ENCODE results near the gene EXOSC1. TPM values are rescaled to one million over a fixed set of nuclear protein-coding genes. Genes with fewer than 3 reads are reported as not detected.

The EXOSC1 gene
- total RNA-seq, 1 experiment from 2014 or later = 34.7 TPM

DNA sequence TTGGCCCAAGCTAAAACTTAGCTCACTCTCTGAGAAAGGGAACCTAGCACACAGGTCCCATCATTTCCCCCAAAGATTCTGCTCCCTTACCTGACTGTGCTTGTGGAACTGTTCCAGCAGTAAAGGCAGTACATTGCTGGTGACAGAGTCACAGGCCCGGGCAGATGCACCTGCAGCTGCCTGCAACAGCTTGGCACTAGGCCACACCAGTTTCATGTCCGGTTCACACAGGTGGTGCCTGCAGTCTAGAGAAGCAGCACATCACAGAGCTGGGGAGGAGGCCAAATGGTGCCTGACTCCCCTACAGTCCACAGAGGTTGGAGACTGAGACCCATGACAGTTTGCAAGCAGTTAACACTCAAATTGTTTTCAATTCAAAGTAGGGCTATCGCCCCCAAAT, 22.4 kb upstream of the EXOSC1 start:
- H3K9ac ChIP-seq (ENCODE audit: low read length) = no peak overlapping the region
- no peak overlapping the region for H3K4me2 ChIP-seq (ENCODE audit: low read length)
- H4K20me1 ChIP-seq (ENCODE audit: low read length) = no peaks in the 10 kb centered on the region
- H3K36me3 ChIP-seq (ENCODE audit: low read depth, low read length) = peaks cover 47% of the 10 kb centered on the region
- no peak overlapping the region for H3K4me3 ChIP-seq (ENCODE audit: low read length)
- peaks cover 6% of the 10 kb centered on the region for H3F3A ChIP-seq (ENCODE audit: low read length, unreplicated experiment)
- DNase-seq (no peak), ATAC-seq (no peak)
- H3K9me2 ChIP-seq (replicated peaks; ENCODE audit: low read length) = no peaks in the 10 kb centered on the region
- H3K79me2 ChIP-seq (ENCODE audit: low read length) = no peaks in the 10 kb centered on the region
- TF ChIP-seq EZH2 (IDR thresholded peaks at IDR 0.05; ENCODE audit: low read length, unreplicated experiment) (no peak), EZH2phosphoT487 (IDR thresholded peaks at IDR 0.05; ENCODE audit: borderline replicate concordance, low read length) (no peak)
- TF ChIP-seq, protein P1, sequence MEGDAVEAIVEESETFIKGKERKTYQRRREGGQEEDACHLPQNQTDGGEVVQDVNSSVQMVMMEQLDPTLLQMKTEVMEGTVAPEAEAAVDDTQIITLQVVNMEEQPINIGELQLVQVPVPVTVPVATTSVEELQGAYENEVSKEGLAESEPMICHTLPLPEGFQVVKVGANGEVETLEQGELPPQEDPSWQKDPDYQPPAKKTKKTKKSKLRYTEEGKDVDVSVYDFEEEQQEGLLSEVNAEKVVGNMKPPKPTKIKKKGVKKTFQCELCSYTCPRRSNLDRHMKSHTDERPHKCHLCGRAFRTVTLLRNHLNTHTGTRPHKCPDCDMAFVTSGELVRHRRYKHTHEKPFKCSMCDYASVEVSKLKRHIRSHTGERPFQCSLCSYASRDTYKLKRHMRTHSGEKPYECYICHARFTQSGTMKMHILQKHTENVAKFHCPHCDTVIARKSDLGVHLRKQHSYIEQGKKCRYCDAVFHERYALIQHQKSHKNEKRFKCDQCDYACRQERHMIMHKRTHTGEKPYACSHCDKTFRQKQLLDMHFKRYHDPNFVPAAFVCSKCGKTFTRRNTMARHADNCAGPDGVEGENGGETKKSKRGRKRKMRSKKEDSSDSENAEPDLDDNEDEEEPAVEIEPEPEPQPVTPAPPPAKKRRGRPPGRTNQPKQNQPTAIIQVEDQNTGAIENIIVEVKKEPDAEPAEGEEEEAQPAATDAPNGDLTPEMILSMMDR (conservative IDR thresholded peaks at IDR 0.05; ENCODE audit: low read depth, low read length) = no peak
- intact Hi-C loops (cut with micrococcal nuclease) = no loop called here
- no peaks in the 10 kb centered on the region for H3K27me3 ChIP-seq (ENCODE audit: low read length)
- no peak overlapping the region for H2AFZ ChIP-seq (ENCODE audit: low read length)
- ChIA-PET POLR2A (ENCODE audit: unreplicated experiment) (no interaction called here), CTCF (interaction anchor here (0.6 kb wide), 1 partner anchor 262 kb away, joined by 4 read pairs; no protein-coding TSS in a partner anchor)
- no TSS peak for BruUV-seq (replicated peaks)
- H3K4me1 ChIP-seq (ENCODE audit: insufficient read depth, low read length) = peaks cover 11% of the 10 kb centered on the region
- no peak overlapping the region for H3K27ac ChIP-seq (ENCODE audit: low read length)
- no peaks in the 10 kb centered on the region for H3K9me3 ChIP-seq (ENCODE audit: low read length)

GRCh38 chr10:97466755-97467154, 20.9 kb upstream of the EXOSC1 start:
- peaks cover 6% of the 10 kb centered on the region for H3F3A ChIP-seq (ENCODE audit: low read length, unreplicated experiment)
- intact Hi-C loops (cut with micrococcal nuclease) = no loop called here
- peaks cover 57% of the 10 kb centered on the region for H3K36me3 ChIP-seq (ENCODE audit: low read depth, low read length)
- BruUV-seq (replicated peaks) = no TSS peak
- H3K4me2 ChIP-seq (ENCODE audit: low read length) = no peak overlapping the region
- H3K9me3 ChIP-seq (ENCODE audit: low read length) = no peaks in the 10 kb centered on the region
- no peaks in the 10 kb centered on the region for H4K20me1 ChIP-seq (ENCODE audit: low read length)
- ChIA-PET CTCF (interaction anchor here (0.6 kb wide), 1 partner anchor 364 kb away, joined by 3 read pairs; no protein-coding TSS in a partner anchor), POLR2A (ENCODE audit: unreplicated experiment) (no interaction called here)
- H3K4me3 ChIP-seq (ENCODE audit: low read length) = no peak overlapping the region
- H3K27me3 ChIP-seq (ENCODE audit: low read length) = no peaks in the 10 kb centered on the region
- TF ChIP-seq, protein P1 (conservative IDR thresholded peaks at IDR 0.05; ENCODE audit: low read depth, low read length) = no peak
- no peak for TF ChIP-seq EZH2phosphoT487 (IDR thresholded peaks at IDR 0.05; ENCODE audit: borderline replicate concordance, low read length)
- no peak for TF ChIP-seq EZH2 (IDR thresholded peaks at IDR 0.05; ENCODE audit: low read length, unreplicated experiment)
- H2AFZ ChIP-seq (ENCODE audit: low read length) = no peak overlapping the region
- no peak overlapping the region for H3K9ac ChIP-seq (ENCODE audit: low read length)
- peaks cover 11% of the 10 kb centered on the region for H3K4me1 ChIP-seq (ENCODE audit: insufficient read depth, low read length)
- no peaks in the 10 kb centered on the region for H3K9me2 ChIP-seq (replicated peaks; ENCODE audit: low read length)
- DNase-seq (peak; percentile 59), ATAC-seq (peak; percentile 59)
- no peaks in the 10 kb centered on the region for H3K79me2 ChIP-seq (ENCODE audit: low read length)
- no peak overlapping the region for H3K27ac ChIP-seq (ENCODE audit: low read length)

- no peaks in the 10 kb centered on the region for H3K9me3 ChIP-seq (ENCODE audit: low read length)
- BruUV-seq (replicated peaks) = no TSS peak
- ChIA-PET CTCF (interaction anchor here (0.6 kb wide), 1 partner anchor 17 kb away, joined by 3 read pairs; no protein-coding TSS in a partner anchor), POLR2A (ENCODE audit: unreplicated experiment) (no interaction called here)
- no peaks in the 10 kb centered on the region for H3K27me3 ChIP-seq (ENCODE audit: low read length)
- H3K9me2 ChIP-seq (replicated peaks; ENCODE audit: low read length) = no peaks in the 10 kb centered on the region
- H3K36me3 ChIP-seq (ENCODE audit: low read depth, low read length) = peaks cover 63% of the 10 kb centered on the region
- intact Hi-C loops (cut with micrococcal nuclease) = no loop called here
- H3K9ac ChIP-seq (ENCODE audit: low read length) = no peak overlapping the region
- H3K79me2 ChIP-seq (ENCODE audit: low read length) = no peaks in the 10 kb centered on the region
- no peak overlapping the region for H2AFZ ChIP-seq (ENCODE audit: low read length)
- H3K27ac ChIP-seq (ENCODE audit: low read length) = no peak overlapping the region
- ATAC-seq (no peak), DNase-seq (no peak)
- no peaks in the 10 kb centered on the region for H4K20me1 ChIP-seq (ENCODE audit: low read length)
- TF ChIP-seq EZH2phosphoT487 (IDR thresholded peaks at IDR 0.05; ENCODE audit: borderline replicate concordance, low read length) = no peak
- no peak for TF ChIP-seq EZH2 (IDR thresholded peaks at IDR 0.05; ENCODE audit: low read length, unreplicated experiment)
- TF ChIP-seq, protein P1 (conservative IDR thresholded peaks at IDR 0.05; ENCODE audit: low read depth, low read length) = no peak
- no peak overlapping the region for H3K4me2 ChIP-seq (ENCODE audit: low read length)
- no peak overlapping the region for H3K4me3 ChIP-seq (ENCODE audit: low read length)
- peaks cover 11% of the 10 kb centered on the region for H3K4me1 ChIP-seq (ENCODE audit: insufficient read depth, low read length)
- peaks cover 6% of the 10 kb centered on the region for H3F3A ChIP-seq (ENCODE audit: low read length, unreplicated experiment)
These were observed 20.2 kb upstream of the EXOSC1 start for GRCh38 chr10:97465982-97466381.

Data from PC-3 (cell line).